Spinal cord (tissue), 10 donors: ENCODE measurements around the gene NPNT. TPM values are rescaled to one million over a fixed set of nuclear protein-coding genes. Genes with fewer than 3 reads are reported as not detected.

Source experiments
- DNase-seq, 6 donors: peaks; one replicate each; pipeline versions ENCODE4 v3.0.0 to v3.0.0-alpha.2; 2013 to 2015; ENCODE audit warnings: low spot score in 6 of 6, low read depth in 4 of 6
- H3K27ac ChIP-seq: one replicate; pipeline ENCODE4 v1.5.1; 2013; ENCODE audit warnings: low read depth, low read length, control low read depth
- H3K27me3 ChIP-seq: one replicate; pipeline ENCODE4 v1.6.1; 2013; ENCODE audit warnings: low read length; ENCODE audit not compliant: control insufficient read depth, insufficient read depth
- H3K36me3 ChIP-seq: one replicate; pipeline ENCODE4 v1.6.1; 2013; ENCODE audit warnings: low read length; ENCODE audit not compliant: control insufficient read depth, insufficient read depth
- H3K4me1 ChIP-seq: one replicate; pipeline ENCODE4 v1.6.1; 2013; ENCODE audit warnings: low read length; ENCODE audit not compliant: control insufficient read depth, insufficient read depth
- H3K4me3 ChIP-seq: one replicate; pipeline ENCODE4 v1.5.1; 2013; ENCODE audit warnings: low read depth, low read length, control low read depth
- H3K9me3 ChIP-seq: one replicate; pipeline ENCODE4 v1.6.1; 2013; ENCODE audit warnings: low read length; ENCODE audit not compliant: control insufficient read depth, insufficient read depth
- WGBS: methylation state at CpG from one replicate; pipeline ENCODE4 v1.1.5; 2013; ENCODE audit warnings: missing lambda C conversion rate; ENCODE audit not compliant: insufficient coverage; 5-methylcytosine and 5-hydroxymethylcytosine counted together
- polyA plus RNA-seq, 2 donors: library from polyadenylated mRNA; unstranded; fragments of 120-200 nt; gene quantifications; one replicate each; pipeline ENCODE4 v1.2.1, GENCODE V29; 2013; ENCODE audit not compliant: insufficient read length in 2 of 2
- total RNA-seq, 2 donors: library from RNA; depleted of rRNA in 1 of 2; stranded (reverse); fragments of 120-200 nt in 1 of 2; fragments of >200 nt in 1 of 2; gene quantifications; one replicate each; pipeline versions ENCODE4 v1.2.3 to v1.2.4, GENCODE V29; 2013 to 2014
- donor health status: healthy.

Gene NPNT
- total and polyA plus RNA-seq, 4 donors, result 9.6 to 95.3 (median 23.0) TPM

DNA sequence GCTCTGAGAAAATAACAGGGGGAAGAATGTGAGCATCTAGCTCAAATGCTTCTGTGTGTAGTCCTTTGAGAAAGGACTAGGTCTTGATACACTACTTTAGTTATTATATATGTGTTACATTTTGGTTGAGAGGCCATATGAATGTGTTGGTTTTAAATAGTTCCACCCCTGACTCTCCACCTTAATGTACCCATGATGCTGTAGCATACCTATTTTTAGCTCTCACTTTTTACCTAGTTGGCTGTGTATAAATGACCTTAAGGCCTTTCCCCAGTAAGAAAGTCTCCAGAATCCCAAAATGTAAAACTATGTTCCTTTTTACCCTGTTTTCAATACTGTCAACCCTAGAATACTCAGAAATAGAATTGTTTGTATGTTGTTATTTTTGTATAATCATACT, 20.0 kb upstream of the NPNT start:
- no peak overlapping the region for H3K27ac ChIP-seq
- no peaks in the 10 kb centered on the region for H3K27me3 ChIP-seq
- no peak overlapping the region for H3K4me3 ChIP-seq
- H3K36me3 ChIP-seq, result no peaks in the 10 kb centered on the region
- no peak for DNase-seq
- H3K4me1 ChIP-seq, result no peaks in the 10 kb centered on the region
- H3K9me3 ChIP-seq, result no peaks in the 10 kb centered on the region

- H3K9me3 ChIP-seq, result no peaks in the 10 kb centered on the region
- H3K4me3 ChIP-seq, result no peak overlapping the region
- H3K27ac ChIP-seq, result no peak overlapping the region
- 100% methylated on average over 1 of the region's 2 CpGs for WGBS
- H3K36me3 ChIP-seq, result no peaks in the 10 kb centered on the region
- no peaks in the 10 kb centered on the region for H3K27me3 ChIP-seq
- no peaks in the 10 kb centered on the region for H3K4me1 ChIP-seq
- DNase-seq, result peak in 1 of 6 donors; percentile 13
Measured at GRCh38 chr4:105878668-105879067, 16.6 kb upstream of the NPNT start.

GRCh38 chr4:105887508-105887907, 7.8 kb upstream of the NPNT start:
- Histone ChIP-seq H3K4me3 (no peak overlapping the region), H3K4me1 (no peaks in the 10 kb centered on the region), H3K27me3 (no peaks in the 10 kb centered on the region), H3K36me3 (no peaks in the 10 kb centered on the region), H3K9me3 (no peaks in the 10 kb centered on the region), H3K27ac (no peak overlapping the region)
- no CpG with 5 or more reads among the region's 2 CpGs for WGBS
- no peak for DNase-seq

- H3K27me3 ChIP-seq, result peaks cover 52% of the 10 kb centered on the region
- WGBS, result under 1% methylated on average over 82 of the region's 84 CpGs
- DNase-seq, result peak in 2 of 6 donors; percentile 63 to 70
- no peaks in the 10 kb centered on the region for H3K36me3 ChIP-seq
- no peaks in the 10 kb centered on the region for H3K9me3 ChIP-seq
- H3K4me3 ChIP-seq, result peak overlapping the region; percentile 58
- H3K27ac ChIP-seq, result no peak overlapping the region
- peaks cover 16% of the 10 kb centered on the region for H3K4me1 ChIP-seq
Measured at GRCh38 chr4:105895583-105896460, 551 bp downstream of the NPNT start.

DNA sequence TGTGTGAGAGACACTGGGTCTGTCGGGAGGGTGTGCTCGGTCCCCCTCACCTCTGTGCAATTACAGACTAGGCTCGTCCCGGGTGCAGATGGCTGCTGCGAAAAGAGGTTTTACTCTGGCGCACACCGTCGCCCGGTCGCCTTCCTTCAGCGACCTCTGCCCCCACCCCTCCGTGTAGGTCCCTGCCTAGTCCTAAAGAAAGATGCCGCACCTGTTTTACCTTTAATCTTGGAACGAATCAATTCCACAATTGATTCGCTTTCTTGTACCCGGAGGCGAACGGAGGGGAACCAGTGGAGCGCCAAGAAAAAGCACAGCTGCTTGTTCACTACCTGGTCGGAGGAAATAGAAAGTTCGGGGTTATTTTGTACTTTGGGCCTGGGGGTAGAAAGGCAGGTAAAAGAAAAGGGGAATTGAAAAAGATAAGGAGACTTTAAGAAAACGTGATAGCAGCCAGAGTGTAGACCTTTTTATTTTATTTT, 1.2 kb downstream of the NPNT start:
- peak in 1 of 6 donors; percentile 43 for DNase-seq
- H3K4me1 ChIP-seq, result peaks cover 16% of the 10 kb centered on the region
- no peaks in the 10 kb centered on the region for H3K36me3 ChIP-seq
- H3K27ac ChIP-seq, result no peak overlapping the region
- H3K27me3 ChIP-seq, result peaks cover 52% of the 10 kb centered on the region
- 2% methylated on average over 14 of the region's 22 CpGs for WGBS
- peak overlapping the region; percentile 58 for H3K4me3 ChIP-seq
- no peaks in the 10 kb centered on the region for H3K9me3 ChIP-seq

GRCh38 chr4:105896984-105897775, 1.9 kb downstream of the NPNT start:
- Histone ChIP-seq H3K4me3 (peak overlapping the region; percentile 58), H3K36me3 (no peaks in the 10 kb centered on the region), H3K27me3 (peaks cover 52% of the 10 kb centered on the region), H3K9me3 (no peaks in the 10 kb centered on the region), H3K27ac (no peak overlapping the region), H3K4me1 (peaks cover 16% of the 10 kb centered on the region)
- DNase-seq, result peak in 1 of 6 donors; percentile 8
- no CpG with 5 or more reads among the region's 3 CpGs for WGBS

GRCh38 chr4:105900541-105900940, 5.3 kb downstream of the NPNT start:
- H3K4me1 ChIP-seq, result peaks cover 11% of the 10 kb centered on the region
- WGBS, result 100% methylated on average over 1 of the region's 2 CpGs
- no peak for DNase-seq
- no peaks in the 10 kb centered on the region for H3K36me3 ChIP-seq
- no peak overlapping the region for H3K4me3 ChIP-seq
- no peak overlapping the region for H3K27ac ChIP-seq
- H3K9me3 ChIP-seq, result no peaks in the 10 kb centered on the region
- H3K27me3 ChIP-seq, result peaks cover 40% of the 10 kb centered on the region

GRCh38 chr4:105902550-105903262, 7.4 kb downstream of the NPNT start:
- Histone ChIP-seq H3K27ac (no peak overlapping the region), H3K4me3 (no peak overlapping the region), H3K9me3 (no peaks in the 10 kb centered on the region), H3K27me3 (peaks cover 21% of the 10 kb centered on the region), H3K4me1 (no peaks in the 10 kb centered on the region), H3K36me3 (no peaks in the 10 kb centered on the region)
- no peak for DNase-seq
- no CpG with 5 or more reads among the region's 2 CpGs for WGBS

DNA sequence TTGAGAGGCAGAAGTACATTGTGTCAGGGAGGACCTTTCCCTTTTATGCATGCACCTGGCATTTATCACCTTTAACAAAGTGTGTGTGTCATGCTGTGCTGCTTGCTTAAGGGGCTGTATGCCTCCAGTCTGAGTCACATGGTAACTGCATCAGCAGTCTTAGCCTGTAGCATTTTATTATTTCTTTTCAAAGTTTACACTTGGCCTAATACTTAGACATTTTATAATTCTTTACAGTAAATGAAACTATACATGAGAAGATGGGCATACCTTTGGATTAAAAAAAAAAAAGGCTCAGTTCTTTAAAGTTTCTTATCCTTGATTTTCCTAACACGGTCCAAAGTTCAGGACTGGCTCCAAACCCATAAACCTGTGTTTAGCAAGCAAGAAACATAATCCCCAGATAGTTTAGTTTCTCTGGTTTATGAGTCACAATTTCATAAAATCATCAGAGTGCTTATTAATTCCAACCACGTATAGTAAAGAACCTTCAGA, 14.6 kb downstream of the NPNT start:
- Histone ChIP-seq H3K27me3 (no peaks in the 10 kb centered on the region), H3K9me3 (no peaks in the 10 kb centered on the region), H3K36me3 (no peaks in the 10 kb centered on the region), H3K4me3 (no peak overlapping the region), H3K4me1 (no peaks in the 10 kb centered on the region), H3K27ac (no peak overlapping the region)
- no peak for DNase-seq
- no CpG with 5 or more reads among the region's 2 CpGs for WGBS
